GM19324 (cell line): Measurements from ENCODE around the gene ARHGDIB.

ENCODE experiments used
- ATAC-seq: cut with Tn5 transposase; IDR thresholded peaks from one replicate; pipeline ENCODE4 v1.9.1; 2021; ENCODE audit warnings: mild to moderate bottlenecking, moderate library complexity; ENCODE audit not compliant: unreplicated experiment, low FRiP score

The ARHGDIB gene

GRCh38 chr12:14958361-14959125, 2.9 kb downstream of the ARHGDIB start:
- no peak for ATAC-seq

GRCh38 chr12:14957551-14958168, 3.7 kb downstream of the ARHGDIB start:
- no peak for ATAC-seq

- no peak for ATAC-seq
Measured at GRCh38 chr12:14956905-14957304, 4.5 kb downstream of the ARHGDIB start.

- no peak for ATAC-seq
Measured at GRCh38 chr12:14956024-14956891, 5.1 kb downstream of the ARHGDIB start.

GRCh38 chr12:14954269-14954668, 7.1 kb downstream of the ARHGDIB start:
- no peak for ATAC-seq

GRCh38 chr12:14953752-14954151, 7.6 kb downstream of the ARHGDIB start:
- ATAC-seq, result no peak

- ATAC-seq, result peak; percentile 65
Measured at GRCh38 chr12:14952299-14952921, 9.0 kb downstream of the ARHGDIB start.

GRCh38 chr12:14951851-14952250, 9.6 kb downstream of the ARHGDIB start:
- no peak for ATAC-seq

- ATAC-seq, result no peak
Measured at GRCh38 chr12:14950982-14951746, 10.2 kb downstream of the ARHGDIB start.

- ATAC-seq, result no peak
Measured at GRCh38 chr12:14950421-14950820, 11.0 kb downstream of the ARHGDIB start.

- no peak for ATAC-seq
Measured at GRCh38 chr12:14949631-14950030, 11.8 kb downstream of the ARHGDIB start.

GRCh38 chr12:14948672-14949071, 12.7 kb downstream of the ARHGDIB start:
- ATAC-seq, result peak; percentile 88

GRCh38 chr12:14946861-14947260, 14.5 kb downstream of the ARHGDIB start:
- ATAC-seq, result no peak

GRCh38 chr12:14946162-14946561, 15.2 kb downstream of the ARHGDIB start:
- no peak for ATAC-seq

- no peak for ATAC-seq
Measured at GRCh38 chr12:14942196-14942931, 19.0 kb downstream of the ARHGDIB start.

GRCh38 chr12:14941369-14941768, 20.0 kb downstream of the ARHGDIB start:
- ATAC-seq, result no peak

GRCh38 chr12:14938301-14938700, 23.1 kb downstream of the ARHGDIB start, which contains the start of gene ERP27:
ERP27 (minus strand) TSS chr12:14938537; CDS start chr12:14938508, 29 bp downstream.
- ATAC-seq, result no peak

- ATAC-seq, result no peak
Measured at GRCh38 chr12:14937689-14938088, 23.7 kb downstream of the ARHGDIB start.

GRCh38 chr12:14937014-14937413, 24.4 kb downstream of the ARHGDIB start:
- ATAC-seq, result no peak
